GM19452 (cell line): ENCODE results near the gene NUAK2.
"Not testable (repeated sequence)": the region's sequence is repeated elsewhere in the genome, so short reads cannot be mapped to it uniquely, and the experiment has no call there.

Source experiments
- ATAC-seq: cut with Tn5 transposase; IDR thresholded peaks from one replicate; pipeline ENCODE4 v1.9.1; 2021; ENCODE audit not compliant: unreplicated experiment

Gene NUAK2

DNA sequence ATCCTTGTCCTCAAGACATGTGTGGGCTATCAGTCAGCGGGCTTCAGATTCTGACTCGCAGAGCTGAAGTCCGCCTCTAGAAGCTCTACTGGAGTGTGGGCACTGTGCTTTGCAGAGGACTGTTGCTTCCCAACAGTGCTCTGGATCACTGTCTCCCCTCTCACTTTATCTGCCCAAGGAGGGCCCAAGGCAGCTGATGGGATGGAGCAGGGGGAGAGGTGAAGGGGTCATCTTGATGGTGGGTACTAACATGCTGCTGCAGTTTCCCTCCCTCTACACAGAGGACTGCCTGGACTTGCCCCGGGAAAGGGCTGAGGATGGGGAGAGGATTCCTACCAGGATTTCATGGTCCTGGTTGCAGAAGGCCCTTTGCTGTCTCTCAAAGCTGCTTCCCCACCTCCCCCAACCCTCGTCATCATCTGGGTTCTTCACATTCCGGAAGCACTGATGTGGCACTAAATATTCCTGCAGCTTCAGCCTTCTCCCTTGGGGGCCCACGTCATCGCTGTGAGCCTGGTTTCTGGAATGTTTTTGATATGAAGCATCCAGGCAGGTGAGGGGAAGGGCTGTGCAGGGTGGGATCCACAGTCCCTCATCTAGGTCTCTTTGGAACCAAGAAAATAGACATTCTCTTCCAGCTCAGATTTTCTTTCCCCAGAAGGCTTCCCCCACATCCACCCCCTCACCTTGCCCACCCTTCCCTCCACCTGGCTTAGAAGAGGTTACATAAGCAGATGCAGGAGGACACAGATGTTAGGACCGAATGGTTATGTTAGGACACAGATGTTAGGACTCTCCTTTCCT is 23.2 kb downstream of the NUAK2 start:
- no peak for ATAC-seq

DNA sequence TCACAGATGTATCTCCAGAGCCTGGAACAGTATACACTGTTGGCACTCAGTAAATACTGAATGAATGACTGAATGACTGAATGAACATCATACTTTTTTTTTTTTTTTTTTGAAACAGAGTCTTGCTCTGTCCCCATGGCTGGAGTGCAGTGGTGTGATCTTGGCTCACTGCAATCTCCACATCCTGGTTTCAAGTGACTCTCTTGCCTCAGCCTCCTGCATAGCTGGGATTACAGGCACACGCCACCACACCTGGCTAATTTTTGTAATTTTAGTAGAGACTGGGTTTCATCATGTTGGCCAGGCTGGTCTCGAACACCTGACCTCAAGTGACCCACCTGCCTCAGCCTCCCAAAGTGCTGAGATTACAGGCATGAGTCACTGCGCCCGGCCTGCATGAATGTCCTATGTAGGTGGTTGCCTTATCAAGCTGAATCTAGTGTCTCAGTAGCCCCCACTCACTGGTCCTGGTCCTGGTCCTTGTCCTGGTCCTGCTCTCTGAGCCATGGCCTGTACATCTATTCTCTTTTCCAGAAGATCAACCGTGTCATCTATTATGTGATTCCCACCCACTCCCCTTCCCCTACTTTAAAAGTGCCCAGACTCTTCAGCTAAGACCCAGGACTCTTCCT is 23.9 kb downstream of the NUAK2 start:
- ATAC-seq: not testable (repeated sequence)

DNA sequence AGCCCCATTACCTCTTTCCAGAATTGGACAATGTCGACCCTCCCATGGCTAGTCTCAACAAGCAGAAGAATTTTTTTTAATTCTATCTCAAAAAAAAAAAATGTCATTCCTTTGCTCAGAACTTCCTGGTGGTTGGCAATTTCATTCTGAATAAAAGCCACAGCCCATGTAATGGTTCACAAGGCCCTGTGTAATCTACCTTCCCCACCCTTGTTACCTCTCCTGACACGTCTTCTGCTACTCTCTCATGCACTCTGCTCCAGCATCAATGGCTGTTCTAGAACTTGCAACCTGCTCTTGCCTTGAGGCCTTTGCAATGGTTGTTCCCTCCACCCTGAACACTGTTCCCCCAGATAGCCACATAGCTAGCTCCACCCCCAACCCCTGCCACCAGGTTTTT is 25.4 kb downstream of the NUAK2 start:
- ATAC-seq: no peak

DNA sequence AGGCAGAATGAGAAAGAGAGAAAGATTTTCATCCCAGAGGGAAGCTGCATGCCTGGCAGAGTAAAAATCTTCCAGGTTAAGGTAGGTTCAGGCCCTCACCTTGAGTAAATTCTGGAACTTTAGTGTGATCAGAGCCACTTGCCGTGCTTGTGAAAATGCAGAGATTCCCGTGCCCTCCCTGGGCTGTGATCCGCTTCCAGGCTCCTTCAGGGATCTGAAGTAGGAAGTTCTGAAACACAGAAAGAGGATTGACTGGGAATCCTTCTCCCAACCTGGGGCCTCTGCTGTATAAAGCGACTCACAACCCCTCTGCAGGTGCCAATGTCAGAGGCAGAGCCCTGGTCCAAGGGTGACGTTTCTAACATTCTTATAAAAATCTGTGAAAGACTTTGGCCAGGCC is 26.6 kb downstream of the NUAK2 start:
- no peak for ATAC-seq

DNA sequence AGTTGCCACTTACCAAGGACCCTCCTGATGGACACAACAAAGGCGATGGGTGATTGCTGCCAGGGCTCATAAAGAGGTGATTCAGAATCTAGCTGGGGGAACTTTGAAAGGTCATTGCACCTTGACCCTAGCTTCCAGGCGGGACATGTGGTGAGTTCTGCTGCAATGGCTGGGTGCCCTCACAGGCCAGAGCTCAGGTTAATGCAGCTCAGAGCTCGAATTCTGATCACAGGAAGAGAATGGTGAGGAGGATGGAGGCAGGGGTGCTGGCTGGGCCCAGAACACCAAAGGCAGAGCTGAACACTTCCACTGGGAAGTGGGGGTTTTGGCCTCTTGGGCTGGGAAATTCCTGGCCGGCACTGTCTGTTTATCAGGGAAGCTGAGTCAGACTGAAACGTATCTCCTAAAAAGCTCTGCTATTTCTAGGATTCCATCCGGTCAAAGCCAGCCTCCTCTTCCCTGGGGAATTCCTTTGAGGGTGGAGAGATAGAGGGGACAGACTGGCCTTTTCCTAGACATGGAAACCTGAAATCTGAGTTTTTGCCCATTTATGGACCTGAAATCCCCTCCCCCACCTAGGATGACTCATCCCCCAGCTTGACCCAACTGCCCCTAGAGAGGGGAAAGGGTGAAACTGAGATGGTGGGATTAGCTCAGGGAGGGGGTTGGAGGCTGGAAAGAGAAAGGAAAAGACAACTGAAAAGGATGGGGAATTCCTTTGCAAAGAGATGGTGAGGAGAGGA is 27.2 kb downstream of the NUAK2 start:
- no peak for ATAC-seq

DNA sequence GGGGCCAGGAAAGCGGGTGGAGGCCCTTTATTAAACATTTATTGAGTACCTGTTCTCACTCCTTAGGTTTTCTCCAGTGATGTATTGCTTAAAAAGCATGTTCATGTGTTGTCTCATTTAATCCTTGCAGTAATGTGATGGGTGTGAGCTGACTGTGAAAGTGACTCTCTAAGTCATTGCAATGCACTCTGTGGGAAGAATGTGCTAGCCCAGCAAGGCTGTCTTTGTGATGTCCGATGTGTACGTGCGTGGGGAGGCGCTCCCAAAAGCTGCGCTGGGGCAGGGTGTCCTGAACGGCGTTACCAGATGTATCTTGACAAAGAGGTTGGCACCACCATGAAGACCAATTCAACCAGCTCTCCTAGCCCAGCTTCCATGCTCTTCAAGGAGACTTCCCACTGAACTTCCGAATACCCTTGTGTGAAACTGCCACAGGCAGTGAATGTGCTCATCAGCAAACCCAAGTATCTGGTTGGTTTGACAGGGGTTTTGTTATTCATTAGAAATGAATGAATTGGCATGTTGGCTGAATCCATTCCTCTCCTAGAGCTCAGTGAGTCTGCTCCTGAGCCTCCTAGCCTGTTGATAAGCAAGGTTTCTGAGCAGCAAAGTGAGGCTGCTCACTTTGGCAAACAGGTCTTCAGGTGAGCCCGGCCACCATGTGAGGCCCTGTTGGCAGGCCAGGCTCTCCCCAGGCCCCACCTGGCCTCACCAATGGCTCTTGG is 28.0 kb downstream of the NUAK2 start:
- no peak for ATAC-seq

DNA sequence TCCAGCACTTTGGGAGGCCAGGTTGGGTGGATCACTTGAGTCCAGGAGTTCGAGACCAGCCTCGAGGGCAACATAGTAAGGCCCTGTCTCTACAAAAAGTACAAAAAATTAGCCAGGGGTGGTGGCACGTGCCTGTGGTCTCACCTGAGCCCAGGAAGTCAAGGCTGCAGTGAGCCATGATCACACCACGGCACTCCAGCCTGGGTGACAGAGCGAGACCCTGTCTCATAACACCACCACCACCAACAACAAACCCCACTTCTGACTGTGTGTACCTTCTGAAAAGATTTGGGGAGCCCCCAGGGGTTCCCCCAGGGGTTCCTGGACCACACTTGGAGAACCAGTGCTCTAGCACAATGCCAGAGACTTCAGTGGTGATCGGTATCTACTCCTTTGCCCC is 29.9 kb downstream of the NUAK2 start:
- no peak for ATAC-seq

DNA sequence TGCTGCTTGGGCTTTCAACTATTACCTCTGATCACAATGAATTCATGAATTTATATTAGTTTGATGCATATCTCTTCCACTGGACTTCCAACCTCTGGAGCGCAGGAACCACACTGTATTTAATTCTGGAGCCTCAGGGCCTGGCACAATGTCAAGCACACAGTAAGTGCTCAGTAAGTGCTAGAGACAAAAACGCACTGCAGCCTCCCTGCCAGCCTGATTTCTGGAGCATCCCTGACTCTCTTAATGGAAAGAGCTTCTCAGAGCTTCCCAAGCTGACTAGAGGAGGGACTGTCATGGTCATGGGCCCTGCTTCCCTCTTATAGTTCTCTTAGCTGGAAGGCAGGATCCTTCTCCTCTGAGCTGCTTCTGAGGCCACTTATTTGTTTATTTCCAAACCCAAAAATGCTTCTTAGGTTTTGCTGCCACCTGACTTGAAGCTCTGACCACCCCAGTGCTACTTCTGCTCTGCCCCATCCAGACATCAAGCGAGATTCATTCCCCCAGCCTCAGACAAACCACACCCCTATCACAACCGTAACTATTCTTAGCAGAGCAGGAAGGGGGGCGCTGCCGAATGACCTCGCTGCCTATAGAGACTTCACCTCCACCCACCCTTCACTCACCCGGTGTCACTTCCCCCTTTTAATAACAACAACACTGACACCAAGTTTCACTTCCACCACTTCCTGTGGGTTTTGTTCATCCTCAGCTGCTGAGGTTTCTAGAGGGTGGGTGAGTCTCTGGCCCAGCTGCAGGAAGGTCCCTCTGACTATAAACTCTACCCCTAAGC is 33.6 kb downstream of the NUAK2 start:
- ATAC-seq: peak; percentile 75

DNA sequence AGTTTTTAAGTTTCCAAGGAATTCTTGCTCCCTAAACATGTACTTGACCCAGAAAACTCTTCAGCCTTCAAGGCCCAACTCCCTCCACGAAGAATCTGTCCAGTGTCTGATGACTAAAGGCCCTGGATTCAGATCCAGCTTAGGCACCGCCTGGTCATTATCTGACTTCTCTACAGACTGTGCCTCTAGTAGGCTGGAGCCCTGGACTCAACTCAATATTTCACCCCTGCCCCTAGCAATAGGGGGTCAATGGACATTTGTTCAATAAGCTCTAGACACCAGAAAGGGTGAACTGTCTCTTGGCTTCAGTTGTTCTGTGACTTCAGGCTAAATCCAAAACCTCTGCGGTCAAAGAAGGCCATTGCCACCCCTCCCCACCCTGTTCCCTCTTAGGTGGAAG is 34.5 kb downstream of the NUAK2 start:
- no peak for ATAC-seq

DNA sequence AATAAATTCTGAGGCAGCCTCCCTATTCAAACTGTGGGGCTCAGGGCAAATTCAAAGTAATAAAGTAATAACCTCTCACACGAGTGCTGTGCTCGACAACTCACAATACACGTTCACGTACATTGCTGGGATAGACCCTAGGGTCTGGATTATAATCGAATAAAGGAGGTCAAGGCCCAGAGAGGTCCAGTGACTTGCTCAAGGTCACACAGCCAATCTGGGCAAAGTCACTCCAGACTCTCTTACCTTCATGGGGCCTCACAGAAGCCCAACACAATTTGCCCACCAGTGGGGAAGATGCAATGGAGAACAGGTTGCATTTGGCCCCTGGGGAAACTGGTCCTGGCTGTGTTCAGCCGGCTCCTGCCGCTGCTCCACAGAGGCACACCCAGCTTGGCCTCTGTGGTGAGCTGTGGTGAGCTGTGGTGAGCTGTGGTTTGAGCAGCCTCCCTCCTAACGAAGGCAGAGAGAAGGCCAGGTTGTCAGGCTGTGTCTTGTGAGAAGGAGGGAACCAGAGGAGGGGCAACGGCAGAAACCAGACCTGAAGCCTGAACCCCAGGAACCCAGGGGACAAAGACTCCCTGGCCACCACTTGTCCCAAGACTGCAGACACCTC is 35.1 kb downstream of the NUAK2 start:
- ATAC-seq: peak; percentile 34

DNA sequence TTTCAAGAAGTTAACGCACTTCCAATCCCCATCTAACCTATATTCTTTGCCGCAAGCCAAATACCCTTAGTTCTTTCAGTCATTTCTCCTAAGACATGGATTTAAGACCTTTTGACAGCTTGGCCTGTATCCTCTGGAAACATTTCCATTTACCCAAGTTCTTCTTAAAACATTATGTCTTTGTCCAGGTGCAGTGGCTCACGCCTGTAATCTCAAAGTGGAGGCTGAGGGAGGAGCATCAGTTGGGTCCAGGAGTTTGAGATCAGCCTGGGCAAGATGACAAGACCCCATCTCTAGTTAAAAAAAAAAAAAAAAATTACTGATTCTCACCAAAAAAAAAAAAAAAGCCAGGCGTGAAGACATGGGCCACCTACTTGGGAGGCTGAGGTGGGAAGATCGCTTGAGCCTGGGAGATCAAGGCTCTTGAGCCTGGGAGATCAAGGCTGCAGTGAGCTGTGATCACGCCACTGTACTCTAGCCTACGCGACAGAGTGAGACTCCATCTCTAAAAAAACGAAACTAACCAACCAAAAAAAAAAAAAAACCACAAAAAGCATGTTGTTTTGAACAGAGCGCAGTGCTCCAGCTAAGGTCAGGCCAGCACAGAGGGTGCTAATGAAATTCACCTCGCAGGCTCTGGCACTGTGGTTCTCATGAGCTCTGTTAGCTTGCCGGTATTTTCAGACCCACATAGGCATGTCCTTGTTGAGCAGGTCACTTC is 36.0 kb downstream of the NUAK2 start:
- ATAC-seq: no peak

DNA sequence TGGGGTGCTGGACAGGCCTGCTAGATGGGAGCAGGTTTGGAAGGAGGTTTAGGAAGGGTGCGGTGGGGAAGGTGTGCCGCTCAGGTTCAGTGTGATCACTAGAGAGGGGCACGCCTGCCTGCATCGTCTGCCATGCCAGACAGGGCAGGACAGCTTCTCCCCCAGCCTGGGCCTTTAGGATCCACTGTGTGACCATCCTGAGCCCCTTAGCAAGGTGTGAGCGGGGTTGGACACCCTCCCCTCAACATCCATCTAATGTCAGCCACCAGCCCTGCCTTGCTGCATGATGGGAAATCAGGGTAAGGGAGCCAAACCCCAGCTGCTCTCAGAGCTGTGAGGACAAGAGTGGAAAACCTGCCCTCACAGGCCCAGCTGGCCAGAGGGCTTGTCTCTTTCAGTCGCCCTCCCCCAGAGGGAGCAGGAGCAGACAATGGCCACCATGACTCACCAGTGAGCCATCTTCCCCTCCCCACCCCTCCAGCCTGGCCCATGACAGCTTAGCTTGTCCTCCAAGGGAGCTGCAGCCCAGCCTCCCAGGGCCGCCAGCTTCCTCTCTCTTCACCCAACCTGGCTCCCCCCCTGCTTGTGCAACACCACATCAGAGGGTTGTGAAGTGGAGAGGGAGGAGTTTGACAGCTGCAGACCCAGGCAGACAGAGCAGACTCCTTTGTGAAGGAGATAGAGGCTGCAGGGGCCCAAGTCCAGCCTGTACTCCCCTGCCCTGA is 37.0 kb downstream of the NUAK2 start:
- ATAC-seq: no peak

DNA sequence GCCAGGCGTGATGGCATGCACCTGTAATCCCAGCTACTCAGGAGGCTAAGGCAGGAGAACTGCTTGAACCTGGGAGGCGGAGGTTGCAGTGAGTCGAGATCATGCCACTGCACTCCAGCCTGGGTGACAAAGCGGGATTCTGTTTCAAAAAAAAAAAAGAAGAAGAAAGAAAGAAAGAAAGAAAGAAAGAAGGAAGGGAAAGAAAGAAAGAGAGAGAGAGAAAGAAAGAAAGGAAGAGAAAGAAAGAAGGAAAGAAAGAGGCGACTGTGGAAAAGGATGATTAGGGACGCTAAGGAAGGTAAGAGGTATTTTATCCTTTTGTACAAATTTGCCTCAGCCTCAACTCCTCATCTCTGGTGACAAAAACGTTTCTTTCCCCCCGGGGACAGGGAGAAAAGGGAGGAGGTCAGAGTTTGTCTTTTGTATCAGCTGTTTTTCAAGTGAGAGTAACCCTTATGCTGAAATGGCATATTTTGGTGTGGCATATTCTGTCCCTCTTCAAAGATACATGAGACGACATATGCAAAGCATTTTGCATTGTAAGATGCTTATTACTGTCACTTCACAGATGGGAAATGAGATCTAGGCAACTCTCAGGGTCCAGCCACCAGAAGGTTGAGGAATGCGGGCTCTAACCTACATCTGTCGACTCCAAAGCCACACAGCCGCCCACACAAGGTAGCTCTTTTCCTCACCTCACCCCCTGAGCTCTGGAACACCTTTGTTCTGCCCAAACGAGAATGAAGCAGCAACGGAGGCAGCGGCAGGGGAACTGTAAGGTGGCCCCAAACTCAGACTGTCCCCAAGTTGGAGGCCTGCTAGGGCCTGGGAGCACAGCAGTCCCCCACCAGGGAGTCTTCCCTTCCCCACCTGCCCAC is 38.0 kb downstream of the NUAK2 start:
- no peak for ATAC-seq

DNA sequence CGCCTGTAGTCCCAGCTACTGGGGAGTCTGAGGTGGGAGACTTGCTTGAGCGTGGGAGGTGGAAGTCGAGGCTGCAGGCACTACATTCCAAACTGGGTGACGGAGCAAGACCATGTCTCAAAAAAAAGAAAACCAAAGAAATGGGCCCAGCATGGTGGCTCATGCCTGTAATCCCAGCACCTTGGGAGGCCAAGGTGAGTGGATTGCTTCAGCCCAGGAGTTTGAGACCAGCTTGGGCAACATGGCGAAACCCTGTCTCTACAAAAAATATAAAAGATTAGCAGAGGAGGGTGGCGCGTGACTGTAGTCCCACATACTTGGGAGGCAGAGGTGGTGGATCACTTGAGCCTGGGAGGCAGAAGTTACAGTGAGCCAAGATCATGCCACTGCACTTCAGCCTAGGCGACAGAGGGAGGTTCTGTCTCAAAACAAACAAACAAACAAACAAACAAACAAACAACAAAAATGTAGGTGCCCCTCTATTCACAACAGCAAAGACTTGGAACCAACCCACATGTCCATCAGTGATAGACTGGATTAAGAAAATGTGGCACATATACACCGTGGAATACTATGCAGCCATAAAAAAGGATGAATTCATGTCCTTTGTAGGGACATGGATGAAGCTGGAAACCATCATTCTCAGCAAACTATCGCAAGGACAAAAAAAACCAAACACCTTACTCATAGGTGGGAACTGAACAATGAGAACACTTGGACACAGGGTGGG is 40.7 kb downstream of the NUAK2 start:
- not testable (repeated sequence) for ATAC-seq

DNA sequence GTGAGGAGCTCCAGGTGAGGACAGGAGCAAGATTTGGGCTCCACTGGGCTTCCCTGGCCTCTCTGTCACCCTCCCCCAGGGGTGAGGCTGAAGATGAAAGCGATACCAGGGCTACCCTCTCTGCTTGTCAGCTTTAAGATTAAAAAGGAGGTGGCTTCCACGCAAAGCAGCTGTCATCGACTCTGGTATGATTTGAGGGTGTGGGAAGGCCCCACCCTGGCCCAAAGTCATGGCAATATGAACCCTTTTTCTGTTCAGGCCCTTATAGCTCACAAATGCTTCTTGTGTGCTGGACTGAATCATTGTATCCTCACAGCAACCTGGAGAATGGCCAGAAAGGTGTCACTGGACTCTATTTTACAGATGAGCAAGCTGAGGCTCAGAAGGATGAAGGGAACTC is 41.6 kb downstream of the NUAK2 start:
- ATAC-seq: no peak

DNA sequence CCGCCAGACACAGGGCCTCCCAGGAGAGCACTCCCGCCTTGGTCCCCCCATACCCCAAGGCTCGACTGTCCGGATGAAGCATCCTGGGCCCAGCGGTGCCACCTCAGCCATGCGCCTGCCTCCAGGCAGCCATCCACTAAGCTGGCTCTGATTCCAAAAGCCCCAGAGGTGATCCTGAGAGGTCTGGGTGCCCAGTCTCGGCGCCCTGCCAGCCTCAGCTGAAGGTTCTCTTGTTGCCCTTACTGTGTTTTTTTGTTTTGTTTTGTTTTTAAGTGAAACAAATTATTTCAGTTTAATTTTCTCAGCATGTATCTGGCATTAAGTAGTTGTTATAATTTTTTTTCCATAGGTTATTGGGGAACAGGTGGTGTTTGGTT is 44.9 kb downstream of the NUAK2 start:
- no peak for ATAC-seq
